ENCODE data around the gene F2RL2. TPM values are rescaled to one million over a fixed set of nuclear protein-coding genes. Genes with fewer than 3 reads are reported as not detected.
"Not testable (repeated sequence)": the region's sequence is repeated elsewhere in the genome, so short reads cannot be mapped to it uniquely, and the experiment has no call there.

The F2RL2 gene
- total RNA-seq, 3 donors from 2014 or later = 0.17 to 2.4 (median 0.58) TPM

GRCh38 chr5:76612942-76613341, 10.3 kb downstream of the F2RL2 start:
- no peaks in the 10 kb centered on the region for H3K9me3 ChIP-seq
- no peak for ATAC-seq
- TF ChIP-seq CTCF (IDR thresholded peaks at IDR 0.05) = no peak
- DNase-seq = no peak
- intact Hi-C loops (cut with DNase I, micrococcal nuclease) = no loop called here
- H3K36me3 ChIP-seq (ENCODE audit: low read depth) = no peaks in the 10 kb centered on the region
- no peak overlapping the region for H3K4me3 ChIP-seq
- no peaks in the 10 kb centered on the region for H3K4me1 ChIP-seq (ENCODE audit: low read depth)

DNA sequence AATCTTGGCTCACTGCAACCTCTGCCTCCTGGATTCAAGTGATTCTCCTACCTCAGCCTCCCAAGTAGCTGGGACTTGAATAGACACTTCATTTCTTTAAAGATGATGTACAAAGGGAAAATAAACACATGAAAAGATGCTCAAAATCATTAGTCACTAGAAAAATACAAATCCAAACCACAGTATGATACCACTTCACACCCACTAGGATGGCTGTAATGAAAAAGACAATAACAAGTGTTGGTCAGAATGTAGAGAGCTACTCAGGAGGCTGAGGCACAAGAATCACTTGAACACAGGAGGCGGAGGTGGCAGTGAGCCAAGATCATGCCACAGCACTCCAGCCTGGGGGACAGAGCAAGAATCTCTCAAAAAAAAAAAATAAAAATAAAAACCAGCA, 13.0 kb downstream of the F2RL2 start:
- Histone ChIP-seq H3K4me1 (ENCODE audit: low read depth) (no peaks in the 10 kb centered on the region), H3K4me3 (no peak overlapping the region), H3K36me3 (ENCODE audit: low read depth) (no peaks in the 10 kb centered on the region), H3K9me3 (no peaks in the 10 kb centered on the region)
- no peak for ATAC-seq
- intact Hi-C loops (cut with DNase I, micrococcal nuclease) = no loop called here
- no peak for DNase-seq
- TF ChIP-seq CTCF (IDR thresholded peaks at IDR 0.05) = no peak

DNA sequence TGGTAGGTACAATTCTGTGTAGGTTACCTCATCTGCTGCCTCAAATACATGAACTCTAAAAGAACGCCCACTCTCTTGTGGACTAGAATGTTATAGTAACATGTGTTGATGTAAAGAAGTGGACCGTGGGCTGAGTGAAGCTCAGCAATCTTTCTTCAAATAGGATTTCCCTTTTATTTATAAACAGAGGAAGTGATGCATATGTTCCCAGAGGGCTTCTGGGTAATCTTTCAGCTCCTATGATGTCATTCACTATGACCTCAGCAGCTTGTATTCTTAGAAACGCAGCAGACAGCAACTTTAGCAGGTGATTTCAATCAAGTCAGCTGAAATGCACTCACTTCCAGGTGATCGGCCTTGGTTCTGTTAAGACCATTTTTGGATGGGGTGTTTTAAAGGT, 14.4 kb downstream of the F2RL2 start:
- Histone ChIP-seq H3K4me3 (no peak overlapping the region), H3K36me3 (ENCODE audit: low read depth) (no peaks in the 10 kb centered on the region), H3K9me3 (no peaks in the 10 kb centered on the region), H3K4me1 (ENCODE audit: low read depth) (peaks cover 7% of the 10 kb centered on the region)
- intact Hi-C loops (cut with DNase I, micrococcal nuclease) = no loop called here
- ATAC-seq (peak; percentile 13), DNase-seq (no peak)
- no peak for TF ChIP-seq CTCF (IDR thresholded peaks at IDR 0.05)

GRCh38 chr5:76607353-76607871, 15.8 kb downstream of the F2RL2 start:
- DNase-seq (no peak), ATAC-seq (no peak)
- no peaks in the 10 kb centered on the region for H3K36me3 ChIP-seq (ENCODE audit: low read depth)
- H3K4me1 ChIP-seq (ENCODE audit: low read depth) = peaks cover 7% of the 10 kb centered on the region
- no peak overlapping the region for H3K4me3 ChIP-seq
- H3K9me3 ChIP-seq = no peaks in the 10 kb centered on the region
- intact Hi-C loops (cut with DNase I, micrococcal nuclease) = no loop called here
- no peak for TF ChIP-seq CTCF (IDR thresholded peaks at IDR 0.05)

- Histone ChIP-seq H3K4me1 (ENCODE audit: low read depth) (peaks cover 7% of the 10 kb centered on the region), H3K4me3 (no peak overlapping the region), H3K36me3 (ENCODE audit: low read depth) (no peaks in the 10 kb centered on the region), H3K9me3 (no peaks in the 10 kb centered on the region)
- intact Hi-C loops (cut with DNase I, micrococcal nuclease) = no loop called here
- DNase-seq (no peak), ATAC-seq (no peak)
- no peak for TF ChIP-seq CTCF (IDR thresholded peaks at IDR 0.05)
Measured at GRCh38 chr5:76606701-76607100, 16.5 kb downstream of the F2RL2 start.

DNA sequence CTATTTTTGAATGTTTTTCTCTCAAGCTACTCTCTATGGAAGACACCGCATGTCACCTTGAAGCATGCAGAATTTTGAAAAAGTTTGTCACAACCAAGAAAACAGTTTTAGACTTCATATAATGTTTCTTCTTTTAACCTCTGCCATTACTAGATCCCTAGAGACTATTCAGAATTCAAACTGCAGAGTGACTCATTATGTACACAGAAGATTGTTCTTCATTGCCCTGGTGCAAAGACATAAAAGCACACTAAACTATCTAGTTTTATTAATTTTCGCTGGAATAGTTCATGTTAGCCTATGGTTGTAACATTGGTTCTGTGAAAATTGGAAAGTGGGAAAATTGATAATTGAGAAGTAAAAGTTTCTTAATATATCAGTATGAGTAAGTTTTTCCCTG, 18.4 kb downstream of the F2RL2 start:
- intact Hi-C loops (cut with DNase I, micrococcal nuclease) = loop anchor here in 1 of 2 donors (5.0 kb wide), 1 partner anchor 167 kb away; no protein-coding TSS in a partner anchor

DNA sequence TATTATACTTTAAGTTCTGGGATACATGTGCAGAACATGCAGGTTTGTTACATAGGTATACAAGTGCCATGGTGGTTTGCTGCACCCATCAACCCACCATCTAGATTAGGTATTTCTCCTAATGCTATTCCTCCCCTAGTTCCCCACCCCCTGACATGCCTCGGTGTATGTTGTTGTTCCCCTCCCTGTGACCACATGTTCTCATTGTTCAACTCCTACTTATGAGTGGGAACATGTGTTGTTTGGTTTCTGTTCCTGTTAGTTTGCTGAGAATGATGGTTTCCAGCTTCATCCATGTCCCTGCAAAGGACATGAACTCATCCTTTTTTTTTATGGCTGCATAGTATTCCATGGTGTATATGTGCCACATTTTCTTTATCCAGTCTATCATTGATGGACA, 19.2 kb downstream of the F2RL2 start:
- ATAC-seq; H3K4me1 ChIP-seq (ENCODE audit: low read depth); H3K9me3 ChIP-seq; H3K36me3 ChIP-seq (ENCODE audit: low read depth); H3K4me3 ChIP-seq; DNase-seq: not testable (repeated sequence)
- intact Hi-C loops (cut with DNase I, micrococcal nuclease) = loop anchor here in 1 of 2 donors (5.0 kb wide), 1 partner anchor 168 kb away; no protein-coding TSS in a partner anchor

More for the DNA sequence above, 18.4 kb downstream of the F2RL2 start:
- H3K4me3 ChIP-seq = no peak overlapping the region
- peaks cover 7% of the 10 kb centered on the region for H3K4me1 ChIP-seq (ENCODE audit: low read depth)
- ATAC-seq (peak; percentile 78), DNase-seq (no peak)
- TF ChIP-seq CTCF (IDR thresholded peaks at IDR 0.05) = no peak
- H3K36me3 ChIP-seq (ENCODE audit: low read depth) = no peaks in the 10 kb centered on the region
- no peaks in the 10 kb centered on the region for H3K9me3 ChIP-seq

All from mucosa of descending colon (tissue), 3 donors.